Measurements from ENCODE around the gene ZDHHC18.

GRCh38 chr1:26832249-26832960, 5.9 kb downstream of the ZDHHC18 start:
- TF ChIP-seq CTCF (conservative IDR thresholded peaks at IDR 0.05; ENCODE audit: low read length) (no peak), EZH2phosphoT487 (IDR thresholded peaks at IDR 0.05; ENCODE audit: borderline replicate concordance, low read depth, low read length) (no peak)

All from OCI-LY7 (cell line).